Panc1 (cell line): ENCODE measurements around the gene PDIK1L. TPM values are rescaled to one million over a fixed set of nuclear protein-coding genes. Genes with fewer than 3 reads are reported as not detected.
A peak's percentile ranks its signal among the peaks of the same experiment; 100 is the strongest.

ENCODE experiments used
- ATAC-seq: fragments of 200-7000 bp; cut with Tn5 transposase; 2 replicates; pipeline ENCODE4 v1.9.1; 2020; ENCODE audit warnings: mild to moderate bottlenecking, moderate library complexity
- BruUV-seq: library from RNA; stranded (reverse); fragments of 400-500 nt; replicated peaks from 2 replicates; lab custom pipeline; 2021; lab: Mats Ljungman, UMichigan
- CTCF ChIA-PET: fragments of 300-600 bp; sonication (Branson Sonifier 250); formaldehyde crosslinking; loops from one replicate; lab custom pipeline; 2022; ENCODE audit warnings: antibody characterized with exemption; lab: Charles Lee
- POLR2A ChIA-PET: fragments of 300-600 bp; sonication (Branson Sonifier 250); formaldehyde crosslinking; loops from one replicate; lab custom pipeline; 2022; ENCODE audit warnings: antibody characterized with exemption; lab: Charles Lee
- DNase-seq: peaks from one replicate; pipeline ENCODE4 v3.0.0-alpha.2; 2010; ENCODE audit warnings: low read depth, low spot score
- H3K27ac ChIP-seq: 2 replicates; pipeline ENCODE4 v1.5.1; 2011; ENCODE audit warnings: mild to moderate bottlenecking, low read length, inconsistent platforms
- H3K27me3 ChIP-seq: fragments of 200-500 bp; sonication (Bioruptor generic); 2 replicates; pipeline ENCODE4 v1.6.0; 2014; ENCODE audit warnings: low read length, inconsistent platforms; ENCODE audit not compliant: control insufficient read depth, insufficient read depth
- H3K36me3 ChIP-seq: fragments of 200-500 bp; sonication (Bioruptor generic); 2 replicates; pipeline ENCODE4 v1.5.1; 2014; ENCODE audit warnings: inconsistent platforms, mild to moderate bottlenecking, low read length, moderate library complexity; ENCODE audit not compliant: control insufficient read depth, insufficient read depth
- H3K4me1 ChIP-seq: 2 replicates; pipeline ENCODE4 v1.5.1; 2011; ENCODE audit warnings: inconsistent platforms, mild to moderate bottlenecking, low read length, moderate library complexity; ENCODE audit not compliant: control insufficient read depth, insufficient read depth
- H3K4me3 ChIP-seq, 2 experiments: 2 replicates each; pipeline ENCODE4 v1.5.1; 2011 to 2012; ENCODE audit warnings: low read depth in 2 of 2, low read length in 2 of 2, mild to moderate bottlenecking in 2 of 2, inconsistent platforms in 1 of 2, moderate library complexity in 1 of 2
- H3K9me3 ChIP-seq: fragments of 200-500 bp; sonication (Bioruptor generic); 2 replicates; pipeline ENCODE4 v1.5.1; 2014; ENCODE audit warnings: low read depth, mild to moderate bottlenecking, inconsistent platforms, low read length, moderate library complexity; ENCODE audit not compliant: control insufficient read depth, insufficient read depth
- CTCF ChIP-seq: fragments of 450-650 bp; IDR thresholded peaks from 2 replicates; pipeline ENCODE4 v1.5.1; 2017; ENCODE audit warnings: mild to moderate bottlenecking
- POLR2AphosphoS5 ChIP-seq: IDR thresholded peaks from 2 replicates; pipeline ENCODE4 v1.6.1; 2012; ENCODE audit warnings: mild to moderate bottlenecking, low read depth, low read length, moderate library complexity
- SIN3A ChIP-seq: IDR thresholded peaks from 2 replicates; pipeline ENCODE4 v1.6.1; 2012; ENCODE audit warnings: low read depth, mild to moderate bottlenecking, low read length, moderate library complexity, borderline replicate concordance; ENCODE audit not compliant: insufficient read depth
- TCF7L2 ChIP-seq: IDR thresholded peaks from 2 replicates; pipeline ENCODE4 v1.6.1; 2011; ENCODE audit warnings: mild to moderate bottlenecking, low read depth, low read length, inconsistent platforms
- in situ Hi-C: cut with HindIII; loops from 2 replicates; pipeline ENCODE4 v1.10.0; 2016; ENCODE audit warnings: low sequenced_read_pairs, low pct_unique_long_range_greater_than_20kb
- intact Hi-C: fragments of 100-400 bp; cut with micrococcal nuclease; formaldehyde crosslinking; loops from one replicate; pipeline ENCODE4 v1.10.0; 2022; ENCODE audit not compliant: unreplicated experiment
- total RNA-seq: library from RNA; stranded (reverse); gene quantifications from one replicate; pipeline ENCODE4 v1.2.1, GENCODE V29; 2021; ENCODE audit not compliant: unreplicated experiment
- TF ChIP-seq, protein P1 (sequence below), 2 experiments: IDR thresholded peaks; 2 replicates each; pipeline ENCODE4 v1.6.1; 2011 to 2012; ENCODE audit warnings: low read depth in 2 of 2, control low read depth in 1 of 2, low read length in 1 of 2, mild to moderate bottlenecking in 1 of 2, moderate library complexity in 1 of 2; ENCODE audit not compliant: insufficient read depth in 1 of 2

The PDIK1L gene
- total RNA-seq, 1 experiment from 2014 or later: 8.0 TPM

- ATAC-seq (no peak; the same call in 1 of the 2 replicates), DNase-seq (no peak)
- peaks cover 6% of the 10 kb centered on the region; the same call in 1 of the 2 replicates for H3K4me1 ChIP-seq
- no TSS peak for BruUV-seq
- H3K4me3 ChIP-seq: peak overlapping the region; percentile 47 to 56
- ChIA-PET POLR2A (interaction anchor here (0.6 kb wide), 1 partner anchor 147 kb away, joined by 6 read pairs; no protein-coding TSS in a partner anchor), CTCF (no interaction called here)
- no peaks in the 10 kb centered on the region for H3K36me3 ChIP-seq
- TF ChIP-seq POLR2AphosphoS5 (no peak), SIN3A (no peak), CTCF (no peak), TCF7L2 (no peak)
- TF ChIP-seq, protein P1, sequence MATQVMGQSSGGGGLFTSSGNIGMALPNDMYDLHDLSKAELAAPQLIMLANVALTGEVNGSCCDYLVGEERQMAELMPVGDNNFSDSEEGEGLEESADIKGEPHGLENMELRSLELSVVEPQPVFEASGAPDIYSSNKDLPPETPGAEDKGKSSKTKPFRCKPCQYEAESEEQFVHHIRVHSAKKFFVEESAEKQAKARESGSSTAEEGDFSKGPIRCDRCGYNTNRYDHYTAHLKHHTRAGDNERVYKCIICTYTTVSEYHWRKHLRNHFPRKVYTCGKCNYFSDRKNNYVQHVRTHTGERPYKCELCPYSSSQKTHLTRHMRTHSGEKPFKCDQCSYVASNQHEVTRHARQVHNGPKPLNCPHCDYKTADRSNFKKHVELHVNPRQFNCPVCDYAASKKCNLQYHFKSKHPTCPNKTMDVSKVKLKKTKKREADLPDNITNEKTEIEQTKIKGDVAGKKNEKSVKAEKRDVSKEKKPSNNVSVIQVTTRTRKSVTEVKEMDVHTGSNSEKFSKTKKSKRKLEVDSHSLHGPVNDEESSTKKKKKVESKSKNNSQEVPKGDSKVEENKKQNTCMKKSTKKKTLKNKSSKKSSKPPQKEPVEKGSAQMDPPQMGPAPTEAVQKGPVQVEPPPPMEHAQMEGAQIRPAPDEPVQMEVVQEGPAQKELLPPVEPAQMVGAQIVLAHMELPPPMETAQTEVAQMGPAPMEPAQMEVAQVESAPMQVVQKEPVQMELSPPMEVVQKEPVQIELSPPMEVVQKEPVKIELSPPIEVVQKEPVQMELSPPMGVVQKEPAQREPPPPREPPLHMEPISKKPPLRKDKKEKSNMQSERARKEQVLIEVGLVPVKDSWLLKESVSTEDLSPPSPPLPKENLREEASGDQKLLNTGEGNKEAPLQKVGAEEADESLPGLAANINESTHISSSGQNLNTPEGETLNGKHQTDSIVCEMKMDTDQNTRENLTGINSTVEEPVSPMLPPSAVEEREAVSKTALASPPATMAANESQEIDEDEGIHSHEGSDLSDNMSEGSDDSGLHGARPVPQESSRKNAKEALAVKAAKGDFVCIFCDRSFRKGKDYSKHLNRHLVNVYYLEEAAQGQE (IDR thresholded peaks at IDR 0.05; ENCODE audit: insufficient read depth in 1 of 2, low read depth in 2 of 2, low read length in 1 of 2): no peak
- in situ Hi-C loops (no loop called here), intact Hi-C loops (no loop called here)
- no peaks in the 10 kb centered on the region for H3K9me3 ChIP-seq
- H3K27me3 ChIP-seq: no peaks in the 10 kb centered on the region
- peak overlapping the region; percentile 67 for H3K27ac ChIP-seq
These were observed 50.6 kb downstream of the PDIK1L start for GRCh38 chr1:26162220-26162709.

DNA sequence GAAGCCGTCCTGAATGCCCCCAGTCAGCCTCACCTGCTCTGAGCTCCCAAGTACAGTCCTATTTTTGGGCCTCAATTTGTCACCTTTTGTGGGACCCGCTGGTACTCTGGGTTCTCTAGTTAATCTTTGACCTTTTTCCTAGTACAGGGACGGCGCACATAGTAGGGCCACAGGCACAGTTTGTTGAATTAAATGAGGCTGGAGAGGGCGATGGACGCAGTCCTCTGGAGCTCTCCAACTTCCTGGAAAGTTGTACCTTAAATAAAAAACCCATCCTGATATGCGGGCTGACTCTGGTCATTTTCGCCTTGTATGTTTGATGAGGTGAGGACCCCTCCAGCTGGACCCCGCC lies 52.0 kb downstream of the PDIK1L start:
- no peaks in the 10 kb centered on the region for H3K27me3 ChIP-seq
- no peak for TF ChIP-seq SIN3A
- no peak for TF ChIP-seq POLR2AphosphoS5
- no peak for TF ChIP-seq TCF7L2
- TF ChIP-seq, protein P1 (IDR thresholded peaks at IDR 0.05; ENCODE audit: insufficient read depth in 1 of 2, low read depth in 2 of 2, low read length in 1 of 2): no peak
- TF ChIP-seq CTCF: no peak
- BruUV-seq: no TSS peak
- ATAC-seq (no peak), DNase-seq (no peak)
- in situ Hi-C loops (no loop called here), intact Hi-C loops (no loop called here)
- POLR2A ChIA-PET: no interaction called here
- H3K4me3 ChIP-seq: peak overlapping the region; percentile 43 to 53; a peak in 3 of 4 replicates
- H3K9me3 ChIP-seq: no peaks in the 10 kb centered on the region
- CTCF ChIA-PET: no interaction called here
- H3K4me1 ChIP-seq: peaks cover 6% of the 10 kb centered on the region; the same call in 1 of the 2 replicates
- no peak overlapping the region for H3K27ac ChIP-seq
- no peaks in the 10 kb centered on the region for H3K36me3 ChIP-seq
